Measurements from ENCODE around the gene NDST1.

Gene NDST1

DNA sequence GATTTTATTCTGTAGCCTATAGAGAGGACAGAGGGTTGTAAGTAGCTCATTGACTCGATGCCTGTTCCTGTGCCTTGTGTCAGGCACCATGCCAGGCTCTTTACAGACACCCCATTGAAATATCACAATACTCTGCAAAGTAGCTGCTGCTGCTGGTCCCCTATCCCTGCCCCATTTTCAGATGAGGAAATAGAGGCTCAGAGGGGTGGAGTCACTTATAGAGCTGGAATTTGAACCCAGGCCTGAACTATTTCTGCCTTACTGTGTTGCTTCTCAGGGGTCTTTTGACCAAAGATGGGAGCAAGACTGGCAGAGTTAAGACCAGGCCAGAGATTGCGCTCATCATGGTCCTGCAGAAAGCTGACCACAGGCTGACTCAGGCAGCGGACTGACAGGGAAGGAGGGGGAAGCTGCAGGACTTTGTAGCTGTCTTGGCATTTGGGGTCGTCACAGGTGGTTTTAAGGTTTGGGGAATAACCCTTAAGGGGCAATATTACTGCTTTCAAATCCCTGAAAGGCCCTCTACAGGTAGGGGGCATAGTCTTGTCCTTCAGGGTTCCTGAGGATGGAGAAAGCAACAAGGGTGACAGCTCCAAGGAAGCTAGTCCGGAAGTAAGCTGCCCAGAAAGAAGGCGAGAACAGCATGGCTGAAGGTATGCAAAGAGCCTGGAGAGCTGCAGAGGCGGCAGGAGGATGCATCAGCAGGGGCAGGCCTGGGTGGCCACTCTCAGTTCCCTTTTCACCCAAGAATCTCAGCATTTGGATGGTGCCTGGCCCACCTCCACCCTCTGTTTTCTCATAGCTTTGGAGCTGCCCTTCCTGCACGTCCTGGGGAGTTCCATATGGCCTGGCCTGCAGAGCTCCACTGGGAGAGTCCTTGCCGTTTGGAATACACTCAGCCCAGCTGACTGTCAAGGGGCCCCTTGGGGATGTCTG, 18.3 kb upstream of the NDST1 start:
- DNase-seq (ENCODE audit: low read depth, low spot score): no peak

DNA sequence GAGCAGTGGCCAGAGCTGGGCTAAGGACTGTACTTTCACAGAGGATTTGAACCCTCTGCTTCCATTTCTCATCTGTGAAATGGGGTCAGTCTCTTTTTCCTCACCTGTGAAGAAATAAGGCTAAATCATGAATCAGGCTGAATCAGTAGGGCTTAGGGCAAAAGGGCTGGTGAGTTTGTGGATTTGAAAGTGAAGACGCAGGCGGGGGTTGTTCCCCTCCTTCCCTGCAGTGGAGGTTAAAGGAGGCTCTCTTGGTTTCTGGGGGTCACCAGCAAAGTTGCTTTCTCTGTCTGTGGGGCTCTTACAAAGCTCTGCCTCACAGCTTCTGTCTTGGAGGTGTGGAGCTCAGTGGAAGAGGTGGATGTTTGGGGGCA, 17.6 kb upstream of the NDST1 start:
- DNase-seq (ENCODE audit: low read depth, low spot score): no peak

DNA sequence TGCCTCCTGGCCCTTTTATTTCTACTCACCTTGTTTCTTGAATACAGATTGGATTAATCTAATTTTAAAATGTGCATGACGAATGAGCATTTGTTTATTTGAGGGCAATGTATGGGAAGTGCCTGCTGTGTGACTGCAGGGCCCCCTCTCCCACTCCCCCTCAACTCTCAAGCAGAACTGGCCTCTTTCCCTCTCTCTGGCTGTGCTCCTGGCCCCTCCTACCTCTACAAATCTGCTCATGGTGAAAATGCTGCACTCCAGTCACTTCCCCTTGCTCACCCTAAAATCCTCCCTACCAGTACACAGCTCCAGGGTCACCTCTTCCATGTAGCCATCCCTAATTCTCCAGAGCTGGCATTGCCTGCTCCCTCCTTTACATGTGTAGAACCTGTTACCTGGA, 17.2 kb upstream of the NDST1 start:
- DNase-seq (ENCODE audit: low read depth, low spot score): no peak

GRCh38 chr5:150491876-150492275, 16.1 kb upstream of the NDST1 start:
- DNase-seq (ENCODE audit: low read depth, low spot score): no peak

DNA sequence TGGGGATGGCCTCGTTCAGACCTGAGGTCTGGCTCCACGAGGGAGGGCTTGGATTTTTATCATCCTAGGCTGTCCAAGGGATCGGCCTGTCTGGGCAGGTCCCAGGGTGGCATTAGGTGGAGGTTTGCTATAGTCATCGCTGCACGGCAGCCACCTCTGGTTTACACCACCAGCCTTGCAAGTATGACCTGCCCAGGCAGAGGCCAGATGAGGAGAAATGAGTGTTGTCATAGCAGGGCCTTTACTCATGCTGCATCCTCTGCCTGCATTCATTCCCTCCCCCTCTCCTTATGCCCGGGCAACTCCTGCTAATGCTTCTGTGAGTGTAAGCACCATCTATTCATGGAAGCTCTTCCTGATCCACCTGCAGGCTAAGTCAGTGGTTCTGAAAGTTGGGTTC, 15.3 kb upstream of the NDST1 start:
- DNase-seq (ENCODE audit: low read depth, low spot score): no peak

- no peak for DNase-seq (ENCODE audit: low read depth, low spot score)
Measured at GRCh38 chr5:150496098-150496497, 11.8 kb upstream of the NDST1 start.

GRCh38 chr5:150496534-150496933, 11.4 kb upstream of the NDST1 start:
- DNase-seq (ENCODE audit: low read depth, low spot score): no peak

DNA sequence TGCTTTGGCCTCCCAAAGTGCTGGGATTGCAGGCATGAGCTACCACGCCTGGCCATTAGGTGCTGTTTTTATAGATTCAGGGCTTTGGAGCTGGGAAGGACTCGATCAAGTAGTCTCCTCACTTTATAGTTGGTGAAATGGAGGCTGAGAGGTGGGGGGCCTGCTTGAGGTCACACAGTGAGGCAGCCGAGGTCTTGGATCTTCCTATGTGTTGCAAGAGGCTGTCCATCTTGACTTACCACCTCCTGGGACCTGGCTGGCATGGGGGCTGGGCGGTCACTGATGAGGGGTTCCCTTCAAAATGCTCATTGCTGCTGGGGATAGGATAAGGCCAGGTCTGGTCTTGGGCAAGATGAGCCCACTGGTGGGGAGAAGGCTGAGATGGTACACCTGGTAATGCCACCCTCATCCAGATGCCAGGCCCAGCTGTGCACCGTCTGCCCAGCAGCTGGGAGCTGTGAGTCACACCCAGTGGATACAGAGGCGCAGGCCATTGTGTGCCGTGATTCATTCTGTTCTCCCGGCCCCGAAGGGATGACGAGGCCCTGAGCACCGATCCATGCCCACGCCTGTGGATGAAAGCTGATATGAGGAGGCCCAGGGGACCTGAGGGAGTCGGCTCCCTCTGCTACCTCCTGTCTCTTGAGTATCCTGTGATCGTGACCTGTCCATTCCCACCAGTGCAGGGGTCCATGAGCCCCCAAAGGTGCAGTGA, 10.5 kb upstream of the NDST1 start:
- DNase-seq (ENCODE audit: low read depth, low spot score): no peak

DNA sequence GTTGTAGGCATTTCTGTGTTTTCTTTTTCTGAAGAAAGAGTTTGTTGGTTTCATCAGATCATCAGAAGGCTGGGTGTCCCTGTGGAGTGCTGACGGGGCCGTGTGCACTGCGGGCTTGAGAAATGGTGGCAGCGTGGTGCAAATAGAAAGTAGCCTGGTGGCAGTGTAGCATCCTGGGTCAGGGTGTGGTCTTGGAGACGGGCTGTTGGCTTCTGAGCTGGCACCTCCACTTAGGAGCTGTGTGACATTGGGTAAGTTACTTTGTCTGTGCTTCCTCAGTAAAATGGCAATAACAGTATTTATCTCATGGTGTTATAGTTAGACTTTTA, 10.0 kb upstream of the NDST1 start:
- no peak for DNase-seq (ENCODE audit: low read depth, low spot score)

DNA sequence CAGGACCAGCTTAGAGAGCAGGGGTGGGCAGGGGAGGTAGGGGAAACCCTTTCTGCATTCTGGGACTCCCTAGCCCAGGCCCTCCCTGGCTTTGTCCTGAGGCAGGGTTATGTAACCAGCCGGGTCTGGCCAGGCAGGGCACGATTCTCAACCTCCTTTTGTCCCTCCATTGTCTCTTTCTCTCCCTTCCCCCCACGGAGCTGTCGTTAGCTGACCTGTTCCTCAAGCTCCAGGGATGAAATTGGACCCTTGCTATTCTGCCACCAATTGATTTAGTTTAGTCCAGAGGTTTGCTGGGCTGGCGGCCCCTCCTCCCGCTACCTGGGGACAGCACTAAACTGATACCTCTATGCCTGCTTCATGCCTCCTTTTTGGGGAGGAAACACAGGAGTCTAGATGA, 9.4 kb upstream of the NDST1 start:
- no peak for DNase-seq (ENCODE audit: low read depth, low spot score)

DNA sequence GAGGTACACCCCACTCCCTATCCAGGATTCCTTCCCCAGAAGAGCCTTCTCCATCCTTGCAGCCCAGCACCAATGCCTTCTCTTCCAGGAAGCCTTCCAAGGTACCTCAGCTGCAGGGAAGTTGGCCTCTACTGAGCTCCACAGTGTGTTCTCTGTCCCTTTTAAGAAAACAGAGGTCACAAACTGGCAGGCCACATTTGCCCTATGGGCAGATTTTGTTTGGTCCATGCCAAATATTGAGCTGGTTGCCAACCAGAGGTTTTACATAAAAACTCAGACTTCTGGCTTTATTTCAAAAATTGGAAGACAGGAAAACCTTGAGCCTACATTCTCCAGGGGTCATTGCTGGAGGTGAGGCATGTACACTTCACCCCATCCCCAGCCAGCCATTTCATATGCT, 9.0 kb upstream of the NDST1 start:
- DNase-seq (ENCODE audit: low read depth, low spot score): no peak

DNA sequence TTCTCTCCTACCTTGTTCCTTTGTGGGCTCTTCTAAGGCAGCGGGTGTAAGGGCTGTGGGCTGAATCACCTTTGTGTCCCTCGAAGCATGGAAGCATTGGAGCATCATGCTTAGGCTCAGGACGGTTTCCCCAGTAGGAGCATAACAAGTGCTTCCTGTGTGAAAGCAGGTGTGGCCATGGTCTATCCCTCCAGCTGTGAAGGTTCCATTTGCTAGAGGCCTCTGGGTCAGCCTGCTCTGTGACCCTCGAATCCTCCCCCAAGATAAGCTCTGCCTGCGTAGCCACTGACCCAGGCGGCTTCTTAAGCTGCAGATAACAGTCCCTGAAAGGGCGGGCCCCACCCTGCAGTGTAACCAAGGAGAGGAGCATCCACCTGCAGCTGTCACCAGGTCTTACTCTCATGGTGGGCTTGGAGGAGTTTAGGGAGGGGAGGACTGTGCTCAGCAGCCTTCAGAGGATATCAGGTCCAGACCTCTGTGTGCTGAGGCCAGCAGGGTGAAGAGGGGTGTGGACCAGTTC, 8.4 kb upstream of the NDST1 start:
- no peak for DNase-seq (ENCODE audit: low read depth, low spot score)

- DNase-seq (ENCODE audit: low read depth, low spot score): no peak
Measured at GRCh38 chr5:150500328-150500841, 7.5 kb upstream of the NDST1 start.

DNA sequence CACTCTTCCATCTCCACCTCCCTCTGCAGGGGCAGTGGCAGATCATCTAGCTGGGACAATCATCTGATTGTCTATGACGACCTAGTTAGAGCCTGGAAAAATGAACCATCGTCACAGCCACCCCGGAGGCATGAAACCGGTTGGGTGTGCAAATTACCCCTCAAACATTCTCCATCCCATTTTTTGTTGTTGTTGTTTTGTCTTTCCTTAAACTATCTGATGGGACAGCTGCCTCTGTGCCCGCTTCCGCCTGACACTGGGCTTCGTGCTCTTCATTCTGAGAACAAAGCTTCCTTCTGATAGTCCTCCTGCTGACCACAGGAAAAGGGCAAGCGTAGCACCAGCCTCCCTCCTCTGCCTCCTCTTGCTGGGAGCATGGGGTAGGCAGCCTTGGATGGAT, 7.0 kb upstream of the NDST1 start:
- no peak for DNase-seq (ENCODE audit: low read depth, low spot score)

GRCh38 chr5:150502106-150502505, 5.8 kb upstream of the NDST1 start:
- DNase-seq (ENCODE audit: low read depth, low spot score): no peak

- no peak for DNase-seq (ENCODE audit: low read depth, low spot score)
Measured at GRCh38 chr5:150502847-150503246, 5.1 kb upstream of the NDST1 start.

GRCh38 chr5:150503386-150503785, 4.5 kb upstream of the NDST1 start:
- no peak for DNase-seq (ENCODE audit: low read depth, low spot score)

DNA sequence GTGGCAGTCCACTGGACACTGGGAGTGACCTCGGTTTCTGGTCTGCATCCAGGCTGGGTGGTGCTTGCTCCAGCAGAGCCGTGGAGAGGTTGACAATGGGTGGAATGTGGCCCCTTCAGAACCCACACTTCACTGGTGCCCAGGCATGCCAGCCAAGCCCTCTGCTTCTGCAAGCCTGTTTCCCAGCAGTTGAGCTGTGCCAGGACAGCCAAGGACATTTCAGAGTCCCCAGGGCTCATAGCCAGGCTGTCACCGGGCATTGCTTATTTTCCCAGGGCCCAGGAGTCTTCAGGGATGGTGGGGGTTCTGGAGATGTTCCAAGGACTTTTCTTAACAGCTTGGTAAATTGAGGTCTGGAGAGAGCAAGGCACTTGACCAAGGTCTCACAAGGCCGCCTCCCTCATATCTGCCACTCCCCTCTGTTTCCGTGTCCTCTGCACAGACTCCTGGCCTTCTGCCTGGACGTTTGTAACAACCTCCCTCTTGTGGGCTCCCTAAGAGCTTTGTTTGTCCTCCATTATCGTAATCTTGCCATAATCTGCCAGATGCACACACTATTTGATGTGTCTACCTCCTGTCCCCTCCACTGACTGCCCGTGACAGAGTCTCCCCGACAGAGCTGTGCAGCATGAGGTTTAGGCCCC, 3.8 kb upstream of the NDST1 start:
- no peak for DNase-seq (ENCODE audit: low read depth, low spot score)

DNA sequence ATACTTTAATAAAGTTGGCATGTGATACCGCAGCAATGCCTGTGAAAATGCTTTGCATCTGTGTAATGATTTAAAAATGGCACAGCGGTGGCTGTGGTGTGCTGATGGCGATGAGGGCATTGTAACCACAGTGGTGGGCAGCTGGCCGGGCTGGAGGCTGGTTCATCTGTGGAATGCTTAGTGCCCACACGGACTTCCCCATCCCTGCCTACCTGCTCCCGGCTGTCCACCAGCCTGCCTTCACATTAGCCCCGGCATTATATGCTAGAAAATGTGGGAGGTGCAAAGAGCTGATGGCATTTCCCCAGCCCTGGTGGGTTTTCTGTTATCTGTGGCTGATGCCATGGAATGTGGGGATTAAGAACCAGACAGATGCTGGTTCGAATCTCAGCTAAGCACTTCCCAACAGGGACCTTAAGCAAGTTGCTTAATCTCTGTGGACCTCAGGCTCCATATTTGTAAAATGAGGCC, 2.9 kb upstream of the NDST1 start:
- DNase-seq (ENCODE audit: low read depth, low spot score): no peak

DNA sequence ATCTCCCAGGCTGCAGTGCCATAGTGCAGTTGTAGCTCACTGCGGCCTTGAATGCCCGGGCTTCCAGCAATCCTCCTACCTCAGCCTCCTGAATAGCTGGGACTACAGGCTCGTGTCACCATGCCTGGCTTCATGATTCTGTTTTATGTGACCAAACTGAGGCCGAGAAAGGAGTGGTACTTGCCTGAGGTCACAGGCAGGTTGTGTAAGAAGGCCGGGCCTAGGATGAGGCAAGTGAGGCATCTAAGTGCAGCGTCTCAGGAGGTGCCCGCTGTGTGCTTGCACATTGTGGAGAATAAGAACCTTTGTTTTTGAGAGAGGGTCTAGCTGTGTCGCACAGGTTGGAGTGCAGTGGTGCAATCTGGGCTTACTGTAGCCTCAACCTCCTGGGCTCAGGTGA, 2.1 kb upstream of the NDST1 start:
- DNase-seq (ENCODE audit: low read depth, low spot score): no peak

GRCh38 chr5:150506571-150507473, 1.1 kb upstream of the NDST1 start:
- DNase-seq (ENCODE audit: low read depth, low spot score): no peak

Measured in activated CD4-positive, CD25-positive, alpha-beta regulatory T cell treated with anti-CD3 and anti-CD28 coated beads, Interleukin-2, amount 50 U/mL, for 16 hours (primary cell).